Omental fat pad (tissue), 4 donors: ENCODE measurements around the gene KRTAP10-11. TPM values are rescaled to one million over a fixed set of nuclear protein-coding genes. Genes with fewer than 3 reads are reported as not detected.

ENCODE experiments used
- ATAC-seq: fragments of 150-250 bp; one replicate; pipeline ENCODE4 v1.9.1; 2016; ENCODE audit warnings: mild to moderate bottlenecking, moderate library complexity; ENCODE audit not compliant: low FRiP score
- DNase-seq: peaks from one replicate; pipeline ENCODE4 v3.0.0-alpha.2; 2019; ENCODE audit warnings: low spot score
- CTCF ChIP-seq, 3 donors: fragments of 450-650 bp; IDR thresholded peaks; one replicate each; pipeline ENCODE4 v1.5.1; 2016 to 2017; ENCODE audit warnings: antibody characterized with exemption in 3 of 3, mild to moderate bottlenecking in 3 of 3, moderate library complexity in 2 of 3
- total RNA-seq, 4 donors: library from RNA; depleted of rRNA; stranded (reverse); fragments of >200 nt; gene quantifications; one replicate each; pipeline ENCODE4 v1.1.0, GENCODE V29; 2016

KRTAP10-11 gene
- total RNA-seq, 4 donors from 2014 or later: not detected

- ATAC-seq (no peak), DNase-seq (no peak)
- no peak for TF ChIP-seq CTCF (IDR thresholded peaks at IDR 0.05)
Measured at GRCh38 chr21:44644878-44645277, 1.3 kb upstream of the KRTAP10-11 start.

- TF ChIP-seq CTCF (IDR thresholded peaks at IDR 0.05): no peak
- ATAC-seq (no peak), DNase-seq (no peak)
Measured at GRCh38 chr21:44647222-44647552, 973 bp downstream of the KRTAP10-11 start.

DNA sequence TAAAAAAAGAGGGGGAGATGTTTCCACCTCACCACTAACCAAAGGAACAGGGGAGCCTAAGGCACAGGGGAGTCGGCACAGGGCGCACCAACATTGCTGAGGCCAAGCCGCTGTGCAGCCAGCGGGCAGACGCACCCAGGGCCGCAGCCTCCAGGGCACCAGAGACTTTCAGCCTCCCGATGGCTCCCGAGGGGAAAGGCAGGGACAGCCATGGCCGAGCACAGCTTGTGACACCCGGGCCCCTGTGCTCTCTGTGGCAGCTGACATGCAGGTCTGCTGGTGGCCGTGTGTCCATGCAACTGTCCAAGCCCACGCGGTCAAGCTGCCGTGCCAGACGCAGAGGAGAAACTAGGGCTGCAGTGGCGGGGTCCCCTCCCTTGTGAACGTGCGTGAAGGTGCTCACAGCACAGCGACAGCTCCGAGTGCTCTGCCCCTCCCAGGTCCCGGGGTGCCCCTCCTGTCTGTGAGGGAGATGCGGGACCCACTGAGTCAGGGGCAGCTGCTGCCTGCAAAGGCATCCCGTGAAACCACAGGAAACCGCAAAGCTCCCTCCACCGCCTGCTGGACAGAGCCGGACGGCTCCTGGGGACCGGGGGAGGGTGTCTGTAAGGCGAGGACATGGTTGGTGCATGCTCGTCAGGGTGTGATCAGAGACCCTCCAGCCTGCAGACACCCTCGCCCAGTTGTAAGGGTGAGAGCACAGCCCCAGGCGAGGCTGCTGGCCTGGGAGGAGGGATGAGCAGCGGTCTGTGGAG is 2.5 kb downstream of the KRTAP10-11 start:
- no peak for TF ChIP-seq CTCF (IDR thresholded peaks at IDR 0.05)
- ATAC-seq (no peak), DNase-seq (no peak)

- no peak for DNase-seq
- ATAC-seq: no peak
- TF ChIP-seq CTCF (IDR thresholded peaks at IDR 0.05): no peak
Measured at GRCh38 chr21:44649521-44650100, 3.4 kb downstream of the KRTAP10-11 start.

- no peak for DNase-seq
- no peak for TF ChIP-seq CTCF (IDR thresholded peaks at IDR 0.05)
- no peak for ATAC-seq
Measured at GRCh38 chr21:44650265-44650972, 4.2 kb downstream of the KRTAP10-11 start.

DNA sequence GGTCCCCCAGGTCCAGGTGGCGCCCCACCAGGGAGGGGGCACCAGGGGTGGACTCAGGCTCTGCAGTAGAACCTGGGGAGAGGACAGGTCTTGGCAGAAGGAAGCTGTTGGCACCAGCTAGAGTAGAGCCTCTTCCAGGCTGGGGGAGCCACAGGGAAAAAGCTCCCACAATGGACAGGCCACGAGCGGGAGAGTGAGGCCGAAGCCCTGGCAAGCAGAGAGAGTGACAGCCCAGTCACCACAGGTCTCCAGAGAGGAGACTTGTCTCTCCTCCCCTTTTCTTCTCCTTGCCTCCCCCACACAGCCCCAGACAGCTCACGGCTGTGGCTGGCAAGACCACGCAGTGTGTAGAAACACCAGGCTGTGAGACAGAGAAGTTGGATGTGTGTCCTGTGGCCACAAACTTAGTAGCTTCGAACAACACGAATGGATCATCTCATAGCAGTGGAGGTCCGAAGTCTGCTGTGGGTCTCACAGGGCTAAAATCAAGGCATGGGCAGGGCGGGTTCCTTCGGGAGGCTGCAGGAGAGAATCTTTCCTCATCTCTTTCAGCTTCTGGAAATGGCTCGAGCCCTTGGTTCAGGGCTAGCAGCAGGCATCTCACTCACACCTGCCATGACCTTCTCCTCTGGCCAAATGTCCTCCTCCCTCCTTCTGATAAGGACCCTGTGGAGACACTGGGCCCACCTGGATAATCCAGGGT is 4.9 kb downstream of the KRTAP10-11 start:
- DNase-seq: no peak
- TF ChIP-seq CTCF (IDR thresholded peaks at IDR 0.05): no peak
- no peak for ATAC-seq
